ENCODE results near the gene FICD. TPM values are rescaled to one million over a fixed set of nuclear protein-coding genes. Genes with fewer than 3 reads are reported as not detected.
A peak's percentile ranks its signal among the peaks of the same experiment; 100 is the strongest.

The FICD gene
- total and polyA plus RNA-seq, 2 of the 13 experiments (the other 11 are each of a cell fraction or from before 2014, with no cell fraction given): 0.99 to 3.0 TPM

DNA sequence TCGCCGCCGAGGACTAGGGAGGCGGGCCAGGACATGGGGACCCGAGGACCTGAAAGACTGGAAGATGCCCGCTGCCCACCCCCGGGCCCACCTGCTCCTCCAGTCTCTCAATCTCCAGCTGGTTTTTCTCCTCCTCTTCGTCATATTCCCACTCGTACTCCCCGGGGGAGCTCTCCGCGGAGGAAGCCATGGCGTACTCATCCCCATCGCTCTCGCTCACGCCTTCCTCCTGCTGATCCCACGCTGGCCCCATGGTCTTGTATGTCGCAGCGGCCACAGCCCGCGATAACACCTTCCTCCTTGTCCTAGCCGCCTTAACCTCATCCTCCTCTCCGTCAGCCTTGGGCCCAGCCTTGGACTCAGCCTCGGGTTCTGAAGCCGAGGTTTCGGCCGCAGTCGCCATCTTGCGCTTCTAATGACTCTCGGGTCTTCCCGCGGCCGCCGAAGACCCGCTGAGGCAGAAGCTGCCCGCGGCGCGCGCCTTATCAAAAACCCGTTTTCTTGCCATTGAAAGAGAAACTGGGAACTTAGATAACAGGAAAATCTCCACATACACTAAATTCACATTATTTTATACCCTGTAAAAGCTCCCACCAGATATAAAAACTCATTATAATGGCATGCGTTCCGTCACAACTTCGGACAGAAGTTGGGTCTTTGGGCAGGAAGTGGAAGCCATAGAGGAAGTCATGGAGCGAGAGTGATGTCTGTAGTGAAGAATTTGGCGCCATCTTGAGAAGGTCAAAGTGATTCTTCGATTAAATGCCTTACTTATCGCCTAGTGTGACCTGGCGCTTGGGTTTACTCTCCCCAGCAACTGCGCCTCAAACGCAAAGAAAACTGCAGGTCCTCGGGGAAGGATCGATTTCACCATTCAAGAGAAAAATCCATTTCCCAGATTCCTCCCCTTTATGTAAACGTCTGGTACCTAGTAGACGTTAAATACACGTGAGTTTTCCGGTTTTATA lies 46.0 kb downstream of the FICD start, which contains the start of gene SART3 (continued):
- TF ChIP-seq, protein P1, sequence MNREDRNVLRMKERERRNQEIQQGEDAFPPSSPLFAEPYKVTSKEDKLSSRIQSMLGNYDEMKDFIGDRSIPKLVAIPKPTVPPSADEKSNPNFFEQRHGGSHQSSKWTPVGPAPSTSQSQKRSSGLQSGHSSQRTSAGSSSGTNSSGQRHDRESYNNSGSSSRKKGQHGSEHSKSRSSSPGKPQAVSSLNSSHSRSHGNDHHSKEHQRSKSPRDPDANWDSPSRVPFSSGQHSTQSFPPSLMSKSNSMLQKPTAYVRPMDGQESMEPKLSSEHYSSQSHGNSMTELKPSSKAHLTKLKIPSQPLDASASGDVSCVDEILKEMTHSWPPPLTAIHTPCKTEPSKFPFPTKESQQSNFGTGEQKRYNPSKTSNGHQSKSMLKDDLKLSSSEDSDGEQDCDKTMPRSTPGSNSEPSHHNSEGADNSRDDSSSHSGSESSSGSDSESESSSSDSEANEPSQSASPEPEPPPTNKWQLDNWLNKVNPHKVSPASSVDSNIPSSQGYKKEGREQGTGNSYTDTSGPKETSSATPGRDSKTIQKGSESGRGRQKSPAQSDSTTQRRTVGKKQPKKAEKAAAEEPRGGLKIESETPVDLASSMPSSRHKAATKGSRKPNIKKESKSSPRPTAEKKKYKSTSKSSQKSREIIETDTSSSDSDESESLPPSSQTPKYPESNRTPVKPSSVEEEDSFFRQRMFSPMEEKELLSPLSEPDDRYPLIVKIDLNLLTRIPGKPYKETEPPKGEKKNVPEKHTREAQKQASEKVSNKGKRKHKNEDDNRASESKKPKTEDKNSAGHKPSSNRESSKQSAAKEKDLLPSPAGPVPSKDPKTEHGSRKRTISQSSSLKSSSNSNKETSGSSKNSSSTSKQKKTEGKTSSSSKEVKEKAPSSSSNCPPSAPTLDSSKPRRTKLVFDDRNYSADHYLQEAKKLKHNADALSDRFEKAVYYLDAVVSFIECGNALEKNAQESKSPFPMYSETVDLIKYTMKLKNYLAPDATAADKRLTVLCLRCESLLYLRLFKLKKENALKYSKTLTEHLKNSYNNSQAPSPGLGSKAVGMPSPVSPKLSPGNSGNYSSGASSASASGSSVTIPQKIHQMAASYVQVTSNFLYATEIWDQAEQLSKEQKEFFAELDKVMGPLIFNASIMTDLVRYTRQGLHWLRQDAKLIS (CRISPR knock-in tag; IDR thresholded peaks at IDR 0.05): no peak
- no peak for TF ChIP-seq HNF4A (CRISPR knock-in tag; IDR thresholded peaks at IDR 0.05)
- TF ChIP-seq ZNF263 (CRISPR knock-in tag; IDR thresholded peaks at IDR 0.05): 0 out of 2 replicates have a peak, but pooled peaks have one; percentile 28
- no peak for TF ChIP-seq ZNF34 (CRISPR knock-in tag; IDR thresholded peaks at IDR 0.05; ENCODE audit: borderline replicate concordance)
- no peak for TF ChIP-seq SMARCE1 (IDR thresholded peaks at IDR 0.05; ENCODE audit: borderline replicate concordance)
- TF ChIP-seq, protein P2, sequence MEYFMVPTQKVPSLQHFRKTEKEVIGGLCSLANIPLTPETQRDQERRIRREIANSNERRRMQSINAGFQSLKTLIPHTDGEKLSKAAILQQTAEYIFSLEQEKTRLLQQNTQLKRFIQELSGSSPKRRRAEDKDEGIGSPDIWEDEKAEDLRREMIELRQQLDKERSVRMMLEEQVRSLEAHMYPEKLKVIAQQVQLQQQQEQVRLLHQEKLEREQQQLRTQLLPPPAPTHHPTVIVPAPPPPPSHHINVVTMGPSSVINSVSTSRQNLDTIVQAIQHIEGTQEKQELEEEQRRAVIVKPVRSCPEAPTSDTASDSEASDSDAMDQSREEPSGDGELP (IDR thresholded peaks at IDR 0.05; ENCODE audit: borderline replicate concordance, low read depth): no peak
- TF ChIP-seq RXRB (CRISPR knock-in tag; IDR thresholded peaks at IDR 0.05; ENCODE audit: borderline replicate concordance): no peak
- no peak for TF ChIP-seq CCDC6 (CRISPR knock-in tag; IDR thresholded peaks at IDR 0.05)
- TF ChIP-seq, protein P3, sequence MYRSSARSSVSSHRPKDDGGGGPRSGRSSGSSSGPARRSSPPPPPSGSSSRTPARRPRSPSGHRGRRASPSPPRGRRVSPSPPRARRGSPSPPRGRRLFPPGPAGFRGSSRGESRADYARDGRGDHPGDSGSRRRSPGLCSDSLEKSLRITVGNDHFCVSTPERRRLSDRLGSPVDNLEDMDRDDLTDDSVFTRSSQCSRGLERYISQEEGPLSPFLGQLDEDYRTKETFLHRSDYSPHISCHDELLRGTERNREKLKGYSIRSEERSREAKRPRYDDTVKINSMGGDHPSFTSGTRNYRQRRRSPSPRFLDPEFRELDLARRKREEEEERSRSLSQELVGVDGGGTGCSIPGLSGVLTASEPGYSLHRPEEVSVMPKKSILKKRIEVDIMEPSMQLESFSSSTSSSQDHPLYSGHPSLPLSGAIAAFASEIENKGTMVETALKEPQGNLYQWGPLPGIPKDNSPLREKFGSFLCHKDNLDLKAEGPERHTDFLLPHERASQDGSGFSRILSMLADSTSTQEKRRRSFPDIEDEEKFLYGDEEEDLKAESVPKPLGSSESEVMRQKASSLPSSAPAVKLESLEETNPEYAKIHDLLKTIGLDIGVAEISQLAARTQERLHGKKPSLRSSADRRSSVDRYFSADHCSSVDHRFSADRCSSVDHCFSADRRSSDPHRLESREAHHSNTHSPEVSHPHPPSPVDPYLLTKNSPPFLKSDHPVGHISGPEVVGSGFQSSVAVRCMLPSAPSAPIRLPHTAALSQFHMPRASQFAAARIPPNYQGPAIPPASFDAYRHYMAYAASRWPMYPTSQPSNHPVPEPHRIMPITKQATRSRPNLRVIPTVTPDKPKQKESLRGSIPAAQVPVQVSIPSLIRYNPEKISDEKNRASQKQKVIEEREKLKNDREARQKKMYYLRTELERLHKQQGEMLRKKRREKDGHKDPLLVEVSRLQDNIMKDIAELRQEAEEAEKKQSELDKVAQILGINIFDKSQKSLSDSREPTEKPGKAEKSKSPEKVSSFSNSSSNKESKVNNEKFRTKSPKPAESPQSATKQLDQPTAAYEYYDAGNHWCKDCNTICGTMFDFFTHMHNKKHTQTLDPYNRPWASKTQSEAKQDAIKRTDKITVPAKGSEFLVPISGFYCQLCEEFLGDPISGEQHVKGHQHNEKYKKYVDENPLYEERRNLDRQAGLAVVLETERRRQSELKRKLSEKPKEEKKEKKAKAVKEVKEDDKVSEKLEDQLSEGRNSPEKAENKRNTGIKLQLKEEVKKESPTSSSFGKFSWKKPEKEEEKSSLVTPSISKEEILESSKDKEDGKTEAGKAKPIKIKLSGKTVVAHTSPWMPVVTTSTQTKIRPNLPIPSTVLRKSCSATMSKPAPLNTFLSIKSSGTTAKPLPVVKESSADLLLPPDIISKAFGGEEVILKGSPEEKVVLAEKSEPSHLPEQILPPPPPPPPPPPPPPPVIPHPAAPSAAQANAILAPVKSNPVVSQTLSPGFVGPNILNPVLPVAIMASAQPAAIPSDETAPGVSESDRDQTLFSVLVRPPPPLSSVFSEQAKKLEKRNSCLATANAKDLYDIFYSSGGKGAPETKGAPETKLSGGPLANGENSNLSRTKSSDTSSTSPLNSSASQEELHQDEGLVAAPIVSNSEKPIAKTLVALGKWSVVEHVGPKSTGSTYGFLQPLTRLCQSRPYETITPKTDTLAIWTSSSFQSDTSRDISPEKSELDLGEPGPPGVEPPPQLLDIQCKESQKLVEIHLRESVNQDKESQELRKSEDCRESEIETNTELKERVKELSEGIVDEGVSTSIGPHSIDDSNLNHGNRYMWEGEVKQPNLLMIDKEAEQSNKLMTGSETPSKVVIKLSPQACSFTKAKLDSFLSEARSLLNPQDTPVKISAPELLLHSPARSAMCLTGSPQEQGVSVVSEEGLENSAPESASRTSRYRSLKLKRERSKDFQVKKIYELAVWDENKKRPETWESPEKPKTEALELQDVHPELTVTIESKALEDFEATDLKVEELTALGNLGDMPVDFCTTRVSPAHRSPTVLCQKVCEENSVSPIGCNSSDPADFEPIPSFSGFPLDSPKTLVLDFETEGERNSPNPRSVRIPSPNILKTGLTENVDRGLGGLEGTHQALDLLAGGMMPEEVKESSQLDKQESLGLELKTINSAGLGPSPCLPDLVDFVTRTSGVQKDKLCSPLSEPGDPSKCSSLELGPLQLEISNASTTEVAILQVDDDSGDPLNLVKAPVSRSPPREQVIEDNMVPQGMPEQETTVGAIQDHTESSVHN (CRISPR knock-in tag; IDR thresholded peaks at IDR 0.05): no peak
- TF ChIP-seq, protein P4, sequence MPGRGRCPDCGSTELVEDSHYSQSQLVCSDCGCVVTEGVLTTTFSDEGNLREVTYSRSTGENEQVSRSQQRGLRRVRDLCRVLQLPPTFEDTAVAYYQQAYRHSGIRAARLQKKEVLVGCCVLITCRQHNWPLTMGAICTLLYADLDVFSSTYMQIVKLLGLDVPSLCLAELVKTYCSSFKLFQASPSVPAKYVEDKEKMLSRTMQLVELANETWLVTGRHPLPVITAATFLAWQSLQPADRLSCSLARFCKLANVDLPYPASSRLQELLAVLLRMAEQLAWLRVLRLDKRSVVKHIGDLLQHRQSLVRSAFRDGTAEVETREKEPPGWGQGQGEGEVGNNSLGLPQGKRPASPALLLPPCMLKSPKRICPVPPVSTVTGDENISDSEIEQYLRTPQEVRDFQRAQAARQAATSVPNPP (CRISPR knock-in tag; IDR thresholded peaks at IDR 0.05): no peak
- TF ChIP-seq ZNF264 (CRISPR knock-in tag; IDR thresholded peaks at IDR 0.05): no peak
- TF ChIP-seq SMARCC2 (IDR thresholded peaks at IDR 0.05): no peak
- TF ChIP-seq ZNF12 (CRISPR knock-in tag; IDR thresholded peaks at IDR 0.05): no peak

Measured in HepG2 (cell line).